A549 (cell line): ENCODE results near the gene RBM17. TPM values are rescaled to one million over a fixed set of nuclear protein-coding genes. Genes with fewer than 3 reads are reported as not detected.
A peak's percentile ranks its signal among the peaks of the same experiment; 100 is the strongest.

Experiments used
- ATAC-seq, 2 experiments: fragments of 200-7000 bp in 1 of 2; fragments of >200 bp in 1 of 2; cut with Nextera tagmentation in 1 of 2; cut with Tn5 transposase in 1 of 2; 3 replicates each; pipeline versions ENCODE4 v1.8.0 to v1.9.1; 2018 to 2020; ENCODE audit warnings: mild to moderate bottlenecking in 1 of 2, moderate library complexity in 1 of 2
- CTCF ChIA-PET: fragments of 300-600 bp; sonication (Branson Sonifier 250); formaldehyde crosslinking; extraction: SDS; loops from one replicate; lab custom pipeline; 2021; ENCODE audit warnings: antibody characterized with exemption, inconsistent platforms; lab: Yijun Ruan, JAX
- POLR2A ChIA-PET: fragments of 350-600 bp; formaldehyde crosslinking; extraction: SDS; loops from one replicate; lab custom pipeline; 2021; ENCODE audit warnings: antibody characterized with exemption, inconsistent platforms; lab: Yijun Ruan, JAX
- DNase-seq, 2 experiments: peaks; one replicate each; pipeline versions ENCODE4 v3.0.0 to v3.0.0-alpha.2; 2011 to 2016; ENCODE audit warnings: low read depth in 1 of 2, low spot score in 1 of 2
- FAIRE-seq: peaks from 2 replicates; lab custom pipeline; 2011; peaks lifted over from hg19 to GRCh38; lab: Jason Lieb, UNC
- H3K27ac ChIP-seq, 2 experiments: fragments of >200 bp; sonication (Bioruptor Twin); formaldehyde crosslinking; 3 replicates each; pipeline ENCODE4 v1.5.1; 2016 to 2017
- H3K4me1 ChIP-seq: fragments of >200 bp; sonication (Bioruptor Twin); formaldehyde crosslinking; 3 replicates; pipeline ENCODE4 v1.6.1; 2016
- H3K4me2 ChIP-seq: fragments of >200 bp; sonication (Bioruptor Twin); formaldehyde crosslinking; 3 replicates; pipeline ENCODE4 v1.6.1; 2016
- H3K4me3 ChIP-seq: fragments of >200 bp; sonication (Bioruptor Twin); formaldehyde crosslinking; 3 replicates; pipeline ENCODE4 v1.5.1; 2016
- H3K9me3 ChIP-seq: fragments of >200 bp; sonication (Bioruptor Twin); formaldehyde crosslinking; 3 replicates; pipeline ENCODE4 v1.6.1; 2016
- BHLHE40 ChIP-seq: IDR thresholded peaks from 2 replicates; pipeline ENCODE4 v1.6.1; 2012; ENCODE audit warnings: low read depth, low read length, inconsistent platforms
- CHD4 ChIP-seq: fragments of 200-600 bp; sonication (generic); IDR thresholded peaks from 2 replicates; pipeline ENCODE4 v1.6.1; 2016; ENCODE audit warnings: antibody characterized with exemption, mild to moderate bottlenecking, borderline replicate concordance
- EHF ChIP-seq: fragments of 250-450 bp; sonication (Bioruptor Pico); IDR thresholded peaks from 2 replicates; pipeline ENCODE4 v1.5.0; 2020; ENCODE audit warnings: mild to moderate bottlenecking
- EP300 ChIP-seq, 2 experiments: fragments of >200 bp; sonication (Bioruptor Twin); formaldehyde crosslinking; IDR thresholded peaks; 2 replicates in 1 of 2; 3 replicates in 1 of 2; pipeline ENCODE4 v1.6.1; 2016 to 2017
- ESRRA ChIP-seq: fragments of 150-350 bp; IDR thresholded peaks from 2 replicates; pipeline ENCODE4 v1.6.1; 2014; ENCODE audit warnings: mild to moderate bottlenecking, low read length, borderline replicate concordance
- GATA3 ChIP-seq: IDR thresholded peaks from 2 replicates; pipeline ENCODE4 v1.6.1; 2012; ENCODE audit warnings: borderline replicate concordance
- HDAC2 ChIP-seq: fragments of 200-600 bp; sonication (generic); IDR thresholded peaks from 2 replicates; pipeline ENCODE4 v1.6.1; 2016
- HOXA7 ChIP-seq: fragments of 250-450 bp; sonication (Bioruptor Pico); IDR thresholded peaks from 2 replicates; pipeline ENCODE4 v1.5.0; 2020; ENCODE audit warnings: mild to moderate bottlenecking, moderate library complexity
- KDM1A ChIP-seq: fragments of 200-600 bp; sonication (generic); IDR thresholded peaks from 2 replicates; pipeline ENCODE4 v1.6.1; 2016; ENCODE audit warnings: low read depth, mild to moderate bottlenecking
- MYC ChIP-seq: IDR thresholded peaks from 2 replicates; pipeline ENCODE4 v1.6.1; 2012; ENCODE audit warnings: mild to moderate bottlenecking, inconsistent platforms, low read length, improper control_type of control experiment, borderline replicate concordance
- NR3C1 ChIP-seq: fragments of >200 bp; sonication (Bioruptor Twin); formaldehyde crosslinking; IDR thresholded peaks from 3 replicates; pipeline ENCODE4 v1.6.1; 2017
- PHF8 ChIP-seq: fragments of 200-600 bp; sonication (generic); IDR thresholded peaks from 2 replicates; pipeline ENCODE4 v1.6.1; 2016; ENCODE audit warnings: low read depth, mild to moderate bottlenecking, antibody characterized with exemption, moderate library complexity, borderline replicate concordance
- RFX5 ChIP-seq: fragments of 450-650 bp; IDR thresholded peaks from 2 replicates; pipeline ENCODE4 v1.7.1; 2014; ENCODE audit warnings: antibody characterized with exemption, mild to moderate bottlenecking, moderate library complexity
- SMC3 ChIP-seq: fragments of >200 bp; sonication (Bioruptor Twin); formaldehyde crosslinking; IDR thresholded peaks from 3 replicates; pipeline ENCODE4 v1.6.1; 2018; ENCODE audit warnings: inconsistent platforms
- ZC3H11A ChIP-seq: fragments of 450-650 bp; IDR thresholded peaks from 2 replicates; pipeline ENCODE4 v1.6.1; 2014; ENCODE audit warnings: antibody characterized with exemption, mild to moderate bottlenecking
- ZNF302 ChIP-seq: fragments of 250-450 bp; sonication (Bioruptor Pico); IDR thresholded peaks from 2 replicates; pipeline ENCODE4 v1.9.0; 2021; ENCODE audit warnings: inconsistent platforms, mild to moderate bottlenecking, moderate library complexity
- ZSCAN20 ChIP-seq: fragments of 250-450 bp; sonication (Bioruptor Pico); IDR thresholded peaks from 2 replicates; pipeline ENCODE4 v1.8.0; 2022; ENCODE audit warnings: mild to moderate bottlenecking, moderate library complexity
- WGBS: methylation state at CpG from one replicate; pipeline ENCODE4 v1.1.6; 2017; ENCODE audit errors: missing lambda C conversion rate; 5-methylcytosine and 5-hydroxymethylcytosine counted together
- polyA plus RNA-seq, 4 experiments: library from polyadenylated mRNA; depleted of rRNA in 3 of 4; stranded (reverse); fragments of >200 nt; fragmentation: RNase III in 1 of 4; extraction: RNeasy Plus Mini Kit Qiagen cat#74134 plus additional on column Dnase treatment in 1 of 4; gene quantifications; 2 replicates in 3 of 4; 3 replicates in 1 of 4; pipeline ENCODE4 v1.2.3, GENCODE V29; 2011 to 2017
- TF ChIP-seq, protein P1 (sequence below): fragments of 450-650 bp; IDR thresholded peaks from 2 replicates; pipeline ENCODE4 v1.6.1; 2014; ENCODE audit warnings: antibody characterized with exemption
- TF ChIP-seq, protein P2 (sequence below): fragments of 250-450 bp; sonication (Bioruptor Pico); IDR thresholded peaks from 2 replicates; pipeline ENCODE4 v1.5.0; 2020; ENCODE audit warnings: low read depth, mild to moderate bottlenecking, moderate library complexity
- TF ChIP-seq, protein P3 (sequence below): IDR thresholded peaks from 2 replicates; pipeline ENCODE4 v1.6.1; 2012; ENCODE audit warnings: low read depth, borderline replicate concordance

RBM17 gene
- polyA plus RNA-seq, 2 of the 4 experiments (the other 2 are of a cell fraction): 75.2 to 121 TPM

DNA sequence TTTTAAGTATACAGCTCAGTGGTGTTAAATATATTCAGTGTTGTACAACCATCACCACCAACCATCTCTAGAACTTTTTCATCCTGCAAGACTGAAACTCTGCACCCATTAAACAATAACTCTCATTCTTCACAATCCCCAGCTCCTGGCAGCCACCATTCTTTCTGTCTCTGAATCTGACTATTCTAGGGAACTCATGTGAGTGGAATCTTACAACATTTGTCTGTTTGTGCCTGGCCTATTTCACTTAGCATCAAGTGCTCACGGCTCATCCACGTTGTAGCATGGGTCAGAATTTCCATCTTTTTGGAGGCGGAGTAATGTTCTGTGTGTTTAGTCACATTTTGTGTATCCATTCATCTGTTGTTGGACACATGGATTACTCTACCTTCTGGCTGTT, 73.1 kb downstream of the RBM17 start:
- 76% methylated on average over 3 of the region's 3 CpGs for WGBS
- no peak for FAIRE-seq

DNA sequence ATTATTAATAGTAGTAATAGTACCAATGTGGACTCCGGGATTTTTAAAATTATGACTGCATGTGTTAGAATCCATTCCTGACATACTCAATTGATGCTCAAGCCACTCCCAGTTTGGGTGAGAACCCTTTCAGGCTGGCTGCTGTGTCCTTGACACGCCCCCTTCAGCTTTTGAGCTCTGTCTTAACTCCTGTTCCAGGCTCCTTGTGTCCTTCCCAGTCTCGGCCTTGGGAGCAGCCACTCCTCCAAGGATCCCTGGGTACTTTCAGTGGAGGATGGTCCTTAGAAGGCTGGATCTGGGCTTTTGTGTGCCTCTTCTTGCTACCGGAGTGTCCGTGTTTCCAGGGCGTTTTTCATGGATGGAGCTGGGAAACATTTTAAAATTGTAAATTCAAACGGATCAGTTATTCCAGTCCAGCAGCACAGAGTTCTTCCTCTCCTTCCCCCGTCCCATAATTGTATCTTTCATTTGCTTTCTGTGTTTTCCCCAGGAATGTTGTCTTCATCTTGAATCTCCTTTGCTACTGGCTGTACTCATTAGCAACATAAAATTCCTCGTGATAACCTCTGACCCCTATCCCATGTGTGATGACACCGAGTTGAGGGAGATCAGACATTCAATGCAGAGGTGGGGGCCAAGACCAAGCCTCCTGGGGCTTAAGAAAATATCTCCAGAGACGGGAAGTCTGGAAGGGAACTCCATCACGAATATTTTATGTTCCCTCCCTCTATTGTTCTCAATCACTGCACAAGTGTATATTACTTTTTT, 73.9 kb downstream of the RBM17 start:
- Histone ChIP-seq H3K9me3 (no peaks in the 10 kb centered on the region), H3K4me1 (peaks cover 16% of the 10 kb centered on the region; the same call in 2 of the 3 replicates), H3K4me2 (peak overlapping the region; percentile 93), H3K27ac (peak overlapping the region; percentile 87 to 94; a peak in 5 of 6 replicates), H3K4me3 (peak overlapping the region; percentile 100)
- FAIRE-seq (no peak), DNase-seq (peak in 1 of 2 experiments; percentile 47), ATAC-seq (peak; percentile 14 to 30; a peak in 3 of 6 replicates)
- POLR2A ChIA-PET: interaction anchor here (0.8 to 1.7 kb wide), 7 partner anchors 9 to 350 kb away, joined by 3 to 25 read pairs (median 5); partner anchors contain the start of genes GDI2 and PFKFB3
- 75% methylated on average over 12 of the region's 12 CpGs for WGBS
- CTCF ChIA-PET: interaction anchor here (1.0 to 2.7 kb wide), 6 partner anchors 11 to 244 kb away, joined by 3 to 15 read pairs (median 6); partner anchors contain the start of gene PFKFB3
- TF ChIP-seq NR3C1: no peak
- no peak for TF ChIP-seq CHD4
- TF ChIP-seq BHLHE40: no peak
- no peak for TF ChIP-seq ESRRA
- TF ChIP-seq, protein P1, sequence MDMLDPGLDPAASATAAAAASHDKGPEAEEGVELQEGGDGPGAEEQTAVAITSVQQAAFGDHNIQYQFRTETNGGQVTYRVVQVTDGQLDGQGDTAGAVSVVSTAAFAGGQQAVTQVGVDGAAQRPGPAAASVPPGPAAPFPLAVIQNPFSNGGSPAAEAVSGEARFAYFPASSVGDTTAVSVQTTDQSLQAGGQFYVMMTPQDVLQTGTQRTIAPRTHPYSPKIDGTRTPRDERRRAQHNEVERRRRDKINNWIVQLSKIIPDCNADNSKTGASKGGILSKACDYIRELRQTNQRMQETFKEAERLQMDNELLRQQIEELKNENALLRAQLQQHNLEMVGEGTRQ: no peak
- TF ChIP-seq ZC3H11A: no peak
- TF ChIP-seq GATA3: no peak
- no peak for TF ChIP-seq ZSCAN20 (CRISPR knock-in tag)
- TF ChIP-seq, all 56 proteins: peak for 0

More for the DNA sequence above, 73.1 kb downstream of the RBM17 start:
- CTCF ChIA-PET: interaction anchor here (1.0 to 2.7 kb wide), 4 partner anchors 10 to 239 kb away, joined by 3 to 15 read pairs (median 10); partner anchors contain the start of gene PFKFB3
- TF ChIP-seq EHF (CRISPR knock-in tag) (no peak), HOXA7 (CRISPR knock-in tag) (no peak), HDAC2 (no peak), PHF8 (no peak), EP300 (IDR thresholded peaks at IDR 0.05) (no peak), ZC3H11A (no peak), MYC (no peak), ZNF302 (CRISPR knock-in tag) (no peak), KDM1A (no peak), RFX5 (no peak), SMC3 (no peak)
- TF ChIP-seq, protein P2, sequence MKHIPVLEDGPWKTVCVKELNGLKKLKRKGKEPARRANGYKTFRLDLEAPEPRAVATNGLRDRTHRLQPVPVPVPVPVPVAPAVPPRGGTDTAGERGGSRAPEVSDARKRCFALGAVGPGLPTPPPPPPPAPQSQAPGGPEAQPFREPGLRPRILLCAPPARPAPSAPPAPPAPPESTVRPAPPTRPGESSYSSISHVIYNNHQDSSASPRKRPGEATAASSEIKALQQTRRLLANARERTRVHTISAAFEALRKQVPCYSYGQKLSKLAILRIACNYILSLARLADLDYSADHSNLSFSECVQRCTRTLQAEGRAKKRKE (CRISPR knock-in tag): no peak
- TF ChIP-seq, protein P3, sequence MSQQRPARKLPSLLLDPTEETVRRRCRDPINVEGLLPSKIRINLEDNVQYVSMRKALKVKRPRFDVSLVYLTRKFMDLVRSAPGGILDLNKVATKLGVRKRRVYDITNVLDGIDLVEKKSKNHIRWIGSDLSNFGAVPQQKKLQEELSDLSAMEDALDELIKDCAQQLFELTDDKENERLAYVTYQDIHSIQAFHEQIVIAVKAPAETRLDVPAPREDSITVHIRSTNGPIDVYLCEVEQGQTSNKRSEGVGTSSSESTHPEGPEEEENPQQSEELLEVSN: no peak
- Histone ChIP-seq H3K4me1 (peaks cover 22% of the 10 kb centered on the region; the same call in 2 of the 3 replicates), H3K4me3 (no peak overlapping the region), H3K27ac (no peak overlapping the region), H3K9me3 (no peaks in the 10 kb centered on the region), H3K4me2 (no peak overlapping the region)
- POLR2A ChIA-PET: no interaction called here
- ATAC-seq (no peak), DNase-seq (no peak)
